Thoracic aorta (tissue), 2 donors: ENCODE measurements around the gene PDGFC. TPM values are rescaled to one million over a fixed set of nuclear protein-coding genes. Genes with fewer than 3 reads are reported as not detected.

Source experiments
- ATAC-seq: fragments of 150-250 bp; one replicate; pipeline ENCODE4 v1.8.0; 2017; ENCODE audit warnings: low read depth; ENCODE audit not compliant: insufficient number of reproducible peaks, low FRiP score
- DNase-seq: peaks from one replicate; pipeline ENCODE4 v3.0.0-alpha.2; 2020; ENCODE audit warnings: low spot score
- H3K27ac ChIP-seq, 2 donors: fragments of 200-600 bp; sonication (generic); 1 replicate in 1 of 2; 2 replicates in 1 of 2; pipeline ENCODE4 v1.5.1; 2016; ENCODE audit warnings: mild to moderate bottlenecking in 2 of 2, moderate library complexity in 2 of 2
- H3K27me3 ChIP-seq: fragments of 200-600 bp; sonication (generic); replicated peaks from 2 replicates; pipeline ENCODE4 v1.6.0; 2016; ENCODE audit warnings: mild to moderate bottlenecking; ENCODE audit not compliant: insufficient read depth
- H3K36me3 ChIP-seq: fragments of 200-600 bp; sonication (generic); one replicate; pipeline ENCODE4 v1.5.1; 2016
- H3K4me1 ChIP-seq, 2 donors: fragments of 200-600 bp; sonication (generic); 1 replicate in 1 of 2; 2 replicates in 1 of 2; pipeline versions ENCODE4 v1.5.1 to v1.6.0; 2016; ENCODE audit warnings: low read depth in 2 of 2, mild to moderate bottlenecking in 1 of 2; ENCODE audit not compliant: control insufficient read depth in 1 of 2
- H3K4me3 ChIP-seq: fragments of 200-600 bp; sonication (generic); 2 replicates; pipeline ENCODE4 v1.5.1; 2016; ENCODE audit warnings: mild to moderate bottlenecking
- H3K9me3 ChIP-seq: fragments of 200-600 bp; sonication (generic); 2 replicates; pipeline ENCODE4 v1.5.1; 2016
- CTCF ChIP-seq: fragments of 200-600 bp; sonication (generic); IDR thresholded peaks from one replicate; pipeline ENCODE4 v1.5.1; 2019; ENCODE audit warnings: antibody characterized with exemption
- total RNA-seq, 2 donors: library from RNA; depleted of rRNA; stranded (reverse); fragments of >200 nt; gene quantifications; one replicate each; pipeline versions ENCODE4 v1.1.0 to v1.2.3, GENCODE V29; 2016

The PDGFC gene
- total RNA-seq, 2 donors from 2014 or later, result 31.4 to 32.8 TPM

DNA sequence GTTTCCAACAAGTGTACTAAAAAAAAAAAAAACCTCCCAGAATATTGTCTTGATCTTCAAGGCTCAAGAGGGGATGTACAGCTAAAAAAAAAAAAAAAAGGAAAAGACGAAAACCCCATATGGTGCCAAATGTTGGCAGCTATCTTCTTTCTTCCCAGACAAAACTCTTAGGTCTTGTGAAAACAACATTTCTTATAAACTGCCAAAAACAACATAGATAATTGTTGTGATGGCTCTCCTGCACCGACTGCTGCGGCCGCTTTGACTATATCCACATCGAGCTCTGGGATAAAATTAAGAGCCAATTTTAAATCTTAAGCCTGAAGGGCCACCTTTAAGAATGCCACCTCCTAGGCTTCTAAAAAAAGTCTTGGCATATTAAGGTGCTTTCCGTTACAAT lies 23.5 kb downstream of the PDGFC start:
- H3K27ac ChIP-seq, result peak overlapping the region; percentile 62 to 82
- peaks cover 57 to 95% of the 10 kb centered on the region in 2 donors for H3K4me1 ChIP-seq

DNA sequence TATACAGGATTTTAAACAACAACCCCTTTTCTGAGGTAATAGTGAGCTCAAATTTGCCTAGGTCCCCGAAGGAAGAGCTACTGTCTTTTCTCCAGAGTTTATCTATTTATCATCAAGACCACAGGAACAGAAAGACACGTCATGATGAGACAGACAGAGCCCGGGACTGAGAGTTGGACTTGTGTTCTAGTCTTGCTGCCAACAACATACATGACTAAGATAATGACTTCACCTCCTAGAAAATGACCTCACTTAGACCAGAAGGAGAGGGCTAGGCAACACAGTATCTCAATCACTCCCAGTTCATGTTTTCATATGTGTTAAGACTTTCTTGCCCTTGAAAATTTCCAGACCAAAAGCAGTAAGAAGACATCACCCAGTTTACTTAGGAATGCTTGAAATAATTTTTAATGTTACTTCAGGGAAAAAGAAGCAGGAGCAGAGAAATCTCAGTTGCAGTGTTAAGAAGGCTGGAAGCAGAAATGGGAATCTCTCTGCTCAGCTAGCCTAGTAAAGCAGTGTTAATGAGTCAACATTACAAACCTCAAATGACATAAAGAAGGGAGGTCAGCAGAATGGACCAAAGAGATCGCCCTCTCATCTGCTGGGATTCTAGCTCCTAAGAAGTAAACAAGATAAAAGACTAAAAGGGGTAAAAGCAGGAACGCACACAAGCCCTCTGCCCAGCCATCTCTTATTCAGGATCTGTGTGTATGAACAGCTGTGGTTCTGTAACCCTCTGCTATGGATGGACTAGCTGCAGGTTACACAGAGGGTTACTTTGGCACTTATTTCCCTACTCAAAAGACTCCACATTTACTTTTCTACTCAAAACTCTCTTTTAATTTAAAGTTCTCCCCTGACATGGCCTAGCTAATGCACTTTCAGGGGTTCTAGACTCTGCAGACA lies 24.8 kb downstream of the PDGFC start:
- Histone ChIP-seq H3K27ac (peak overlapping the region; percentile 62 to 82), H3K27me3 (no peaks in the 10 kb centered on the region), H3K9me3 (no peaks in the 10 kb centered on the region), H3K4me3 (peak overlapping the region; percentile 46), H3K36me3 (no peaks in the 10 kb centered on the region), H3K4me1 (peaks cover 61 to 89% of the 10 kb centered on the region in 2 donors)
- ATAC-seq (peak; percentile 82), DNase-seq (no peak)
- no peak for TF ChIP-seq CTCF

More for the DNA sequence above, 23.5 kb downstream of the PDGFC start:
- peak overlapping the region; percentile 57 for H3K4me3 ChIP-seq
- TF ChIP-seq CTCF, result no peak
- no peak for ATAC-seq
- no peak for DNase-seq
- no peaks in the 10 kb centered on the region for H3K36me3 ChIP-seq
- H3K27me3 ChIP-seq, result no peaks in the 10 kb centered on the region
- H3K9me3 ChIP-seq, result no peaks in the 10 kb centered on the region

- no peaks in the 10 kb centered on the region for H3K27me3 ChIP-seq
- DNase-seq, result no peak
- no peak for ATAC-seq
- no peak for TF ChIP-seq CTCF
- H3K36me3 ChIP-seq, result no peaks in the 10 kb centered on the region
- peak overlapping the region; percentile 62 to 82 for H3K27ac ChIP-seq
- H3K4me1 ChIP-seq, result peaks cover 57 to 88% of the 10 kb centered on the region in 2 donors
- H3K9me3 ChIP-seq, result no peaks in the 10 kb centered on the region
- H3K4me3 ChIP-seq, result peak overlapping the region; percentile 46
Measured at GRCh38 chr4:156945532-156945931, 26.1 kb downstream of the PDGFC start.

GRCh38 chr4:156942991-156943390 lies 28.6 kb downstream of the PDGFC start:
- Histone ChIP-seq H3K4me3 (no peak overlapping the region), H3K9me3 (no peaks in the 10 kb centered on the region), H3K36me3 (no peaks in the 10 kb centered on the region), H3K27me3 (no peaks in the 10 kb centered on the region), H3K27ac (peak overlapping the region; percentile 75 to 85), H3K4me1 (peaks cover 46 to 80% of the 10 kb centered on the region in 2 donors)
- DNase-seq (no peak), ATAC-seq (no peak)
- TF ChIP-seq CTCF, result no peak

GRCh38 chr4:156941940-156942548 lies 29.6 kb downstream of the PDGFC start:
- TF ChIP-seq CTCF, result no peak
- H3K36me3 ChIP-seq, result no peaks in the 10 kb centered on the region
- no peaks in the 10 kb centered on the region for H3K27me3 ChIP-seq
- H3K4me1 ChIP-seq, result peaks cover 44 to 77% of the 10 kb centered on the region in 2 donors
- H3K9me3 ChIP-seq, result no peaks in the 10 kb centered on the region
- no peak for DNase-seq
- peak overlapping the region; percentile 68 for H3K4me3 ChIP-seq
- ATAC-seq, result no peak
- H3K27ac ChIP-seq, result peak overlapping the region; percentile 75 to 85
